ENCODE data around the gene GPR55. TPM values are rescaled to one million over a fixed set of nuclear protein-coding genes. Genes with fewer than 3 reads are reported as not detected.

Gene GPR55
- total RNA-seq, 1 experiment from 2014 or later = not detected

DNA sequence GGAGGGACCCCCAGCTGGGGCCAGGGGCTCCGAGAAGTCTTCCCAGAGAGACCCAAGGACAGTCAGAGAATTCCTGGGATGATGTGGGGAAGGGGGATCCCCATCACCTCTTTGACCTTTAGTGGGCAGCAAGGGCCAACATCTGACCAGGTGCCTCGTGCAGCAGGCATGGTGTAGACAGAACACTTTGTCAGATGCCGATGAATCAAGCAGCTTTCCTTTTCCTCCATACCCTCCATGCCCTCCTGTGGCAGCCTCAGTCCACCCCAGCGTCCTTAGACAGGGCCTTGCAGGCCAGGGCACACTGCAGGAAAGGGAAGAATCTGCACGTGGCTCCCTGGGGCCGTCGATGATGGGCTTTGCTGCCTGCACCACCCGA lies 26.3 kb downstream of the GPR55 start:
- Histone ChIP-seq H3K23me2 (ENCODE audit: insufficient read length, low read depth, low read length, poor library complexity, severe bottlenecking) (no peaks in the 10 kb centered on the region), H2AFZ (ENCODE audit: low read length) (no peak overlapping the region), H2BK20ac (ENCODE audit: low read depth, low read length, poor library complexity, severe bottlenecking) (no peak overlapping the region), H4K20me1 (ENCODE audit: control insufficient read depth, insufficient read depth, insufficient read length) (no peaks in the 10 kb centered on the region), H2BK5ac (ENCODE audit: insufficient read length, low read length) (no peak overlapping the region), H2BK15ac (ENCODE audit: low read depth, low read length) (no peak overlapping the region), H2BK12ac (ENCODE audit: insufficient read length, low read depth, low read length) (no peak overlapping the region), H3K14ac (ENCODE audit: insufficient read depth, low read length) (no peak overlapping the region), H3K4ac (ENCODE audit: low read depth, low read length) (no peak overlapping the region), H3K9ac (ENCODE audit: extremely low read depth, insufficient read length, low read length) (no peak overlapping the region), H3K27me3 (ENCODE audit: insufficient read depth, low read length) (no peaks in the 10 kb centered on the region), H3K4me2 (ENCODE audit: insufficient read depth, insufficient read length, low read length) (no peak overlapping the region), H3K4me1 (ENCODE audit: insufficient read depth, low read length) (peaks cover 8% of the 10 kb centered on the region), H3K27ac (ENCODE audit: insufficient read length, low read depth, low read length) (no peak overlapping the region), H2AK5ac (ENCODE audit: insufficient read length, low read length) (no peak overlapping the region), H3K23ac (ENCODE audit: insufficient read length, low read depth, low read length) (no peak overlapping the region), H3K79me1 (ENCODE audit: insufficient read depth, low read depth, low read length, poor library complexity, severe bottlenecking) (no peaks in the 10 kb centered on the region), H3K79me2 (ENCODE audit: insufficient read depth, low read length) (no peaks in the 10 kb centered on the region), H4K8ac (replicated peaks; ENCODE audit: insufficient read length, low read depth, low read length) (no peak overlapping the region), H3K56ac (ENCODE audit: insufficient read length, low read depth, low read length) (no peak overlapping the region), H3T11ph (ENCODE audit: low read length) (no peak overlapping the region), H3K18ac (ENCODE audit: insufficient read length, low read depth, low read length) (no peak overlapping the region), H3K9me3 (ENCODE audit: control insufficient read depth, low read depth, low read length) (no peaks in the 10 kb centered on the region), H4K5ac (ENCODE audit: insufficient read length, low read depth, low read length) (no peak overlapping the region), H2BK120ac (ENCODE audit: low read depth, low read length, poor library complexity, severe bottlenecking) (no peak overlapping the region), H4K91ac (ENCODE audit: insufficient read length, low read depth, low read length) (no peak overlapping the region)
- no peaks in the 10 kb centered on the region; a peak in 1 of 7 replicates for H3K36me3 Mint-ChIP-seq (ENCODE audit: insufficient read depth in 1 of 3, low read depth in 3 of 3)
- DNase-seq = peak; percentile 18
- peak overlapping the region in 1 of 3 experiments; percentile 23; a peak in 1 of 7 replicates for H3K27ac Mint-ChIP-seq
- no CpG with 5 or more reads among the region's 8 CpGs for WGBS (ENCODE audit: extremely low coverage, insufficient read length, low lambda C conversion rate)
- H3K4me1 Mint-ChIP-seq = peaks cover 28 to 30% of the 10 kb centered on the region in 2 experiments
- TF ChIP-seq, protein P1, sequence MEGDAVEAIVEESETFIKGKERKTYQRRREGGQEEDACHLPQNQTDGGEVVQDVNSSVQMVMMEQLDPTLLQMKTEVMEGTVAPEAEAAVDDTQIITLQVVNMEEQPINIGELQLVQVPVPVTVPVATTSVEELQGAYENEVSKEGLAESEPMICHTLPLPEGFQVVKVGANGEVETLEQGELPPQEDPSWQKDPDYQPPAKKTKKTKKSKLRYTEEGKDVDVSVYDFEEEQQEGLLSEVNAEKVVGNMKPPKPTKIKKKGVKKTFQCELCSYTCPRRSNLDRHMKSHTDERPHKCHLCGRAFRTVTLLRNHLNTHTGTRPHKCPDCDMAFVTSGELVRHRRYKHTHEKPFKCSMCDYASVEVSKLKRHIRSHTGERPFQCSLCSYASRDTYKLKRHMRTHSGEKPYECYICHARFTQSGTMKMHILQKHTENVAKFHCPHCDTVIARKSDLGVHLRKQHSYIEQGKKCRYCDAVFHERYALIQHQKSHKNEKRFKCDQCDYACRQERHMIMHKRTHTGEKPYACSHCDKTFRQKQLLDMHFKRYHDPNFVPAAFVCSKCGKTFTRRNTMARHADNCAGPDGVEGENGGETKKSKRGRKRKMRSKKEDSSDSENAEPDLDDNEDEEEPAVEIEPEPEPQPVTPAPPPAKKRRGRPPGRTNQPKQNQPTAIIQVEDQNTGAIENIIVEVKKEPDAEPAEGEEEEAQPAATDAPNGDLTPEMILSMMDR (conservative IDR thresholded peaks at IDR 0.05) = no peak
- H3K4me3 Mint-ChIP-seq = no peak overlapping the region
- H3K9me3 Mint-ChIP-seq = no peaks in the 10 kb centered on the region; a peak in 1 of 5 replicates
- peaks cover 21% of the 10 kb centered on the region for H3K27me3 Mint-ChIP-seq (ENCODE audit: low read depth)
